Neural crest cell (in vitro differentiated cells): Measurements from ENCODE around the gene SLC28A3. TPM values are rescaled to one million over a fixed set of nuclear protein-coding genes. Genes with fewer than 3 reads are reported as not detected.

Experiments
- DNase-seq: peaks from one replicate; pipeline ENCODE4 v3.0.0; 2021; ENCODE audit warnings: low read depth, mixed read lengths, low spot score
- H3K27ac Mint-ChIP-seq: one replicate; pipeline ENCODE4 v1.8.0; 2021; ENCODE audit warnings: mild to moderate bottlenecking, mixed read lengths; ENCODE audit not compliant: unreplicated experiment
- H3K27me3 Mint-ChIP-seq: 2 replicates; pipeline ENCODE4 v1.8.0; 2021; ENCODE audit warnings: low read depth, mild to moderate bottlenecking, mixed read lengths
- H3K36me3 Mint-ChIP-seq: 2 replicates; pipeline ENCODE4 v1.8.0; 2021; ENCODE audit warnings: low read depth, mild to moderate bottlenecking, mixed read lengths
- H3K4me1 Mint-ChIP-seq: 2 replicates; pipeline ENCODE4 v1.8.0; 2021; ENCODE audit warnings: mixed read lengths
- H3K4me3 Mint-ChIP-seq: one replicate; pipeline ENCODE4 v1.8.0; 2021; ENCODE audit warnings: mild to moderate bottlenecking, mixed read lengths
- H3K9me3 Mint-ChIP-seq: 2 replicates; pipeline ENCODE4 v1.8.0; 2021; ENCODE audit warnings: mixed read lengths
- total RNA-seq: library from RNA; stranded (reverse); gene quantifications from 2 replicates; pipeline ENCODE4 v1.2.1, GENCODE V29; 2021
- TF ChIP-seq, protein P1 (sequence below): fragments of 200-600 bp; sonication (generic); conservative IDR thresholded peaks from 2 replicates; pipeline ENCODE4 v1.5.0; 2021; ENCODE audit warnings: antibody characterized with exemption, mild to moderate bottlenecking

SLC28A3 gene
- total RNA-seq, 1 donor from 2014 or later, result not detected

DNA sequence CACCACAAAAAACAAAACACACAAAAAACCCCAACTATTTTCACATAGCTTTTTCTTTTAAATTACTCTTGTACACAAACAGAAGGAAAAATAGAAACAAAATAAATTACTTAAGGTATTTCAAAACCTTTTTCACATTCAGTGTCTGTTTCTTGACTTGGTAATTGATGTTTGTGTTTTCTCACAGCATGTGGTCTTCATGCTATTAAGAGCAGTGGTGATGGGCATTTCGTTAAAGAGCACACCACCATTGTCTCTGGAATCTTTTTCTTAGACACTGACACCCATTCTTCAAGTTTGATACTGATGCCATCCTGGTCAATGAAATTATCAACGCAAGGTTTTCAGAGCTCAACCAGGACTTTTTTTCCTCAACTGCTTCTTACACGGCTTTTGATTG is 63.8 kb downstream of the SLC28A3 start:
- Mint-ChIP-seq H3K36me3 (no peaks in the 10 kb centered on the region), H3K4me3 (no peak overlapping the region), H3K4me1 (peaks cover 11% of the 10 kb centered on the region), H3K9me3 (no peaks in the 10 kb centered on the region), H3K27me3 (peaks cover 20% of the 10 kb centered on the region), H3K27ac (no peak overlapping the region)
- no peak for DNase-seq
- TF ChIP-seq, protein P1, sequence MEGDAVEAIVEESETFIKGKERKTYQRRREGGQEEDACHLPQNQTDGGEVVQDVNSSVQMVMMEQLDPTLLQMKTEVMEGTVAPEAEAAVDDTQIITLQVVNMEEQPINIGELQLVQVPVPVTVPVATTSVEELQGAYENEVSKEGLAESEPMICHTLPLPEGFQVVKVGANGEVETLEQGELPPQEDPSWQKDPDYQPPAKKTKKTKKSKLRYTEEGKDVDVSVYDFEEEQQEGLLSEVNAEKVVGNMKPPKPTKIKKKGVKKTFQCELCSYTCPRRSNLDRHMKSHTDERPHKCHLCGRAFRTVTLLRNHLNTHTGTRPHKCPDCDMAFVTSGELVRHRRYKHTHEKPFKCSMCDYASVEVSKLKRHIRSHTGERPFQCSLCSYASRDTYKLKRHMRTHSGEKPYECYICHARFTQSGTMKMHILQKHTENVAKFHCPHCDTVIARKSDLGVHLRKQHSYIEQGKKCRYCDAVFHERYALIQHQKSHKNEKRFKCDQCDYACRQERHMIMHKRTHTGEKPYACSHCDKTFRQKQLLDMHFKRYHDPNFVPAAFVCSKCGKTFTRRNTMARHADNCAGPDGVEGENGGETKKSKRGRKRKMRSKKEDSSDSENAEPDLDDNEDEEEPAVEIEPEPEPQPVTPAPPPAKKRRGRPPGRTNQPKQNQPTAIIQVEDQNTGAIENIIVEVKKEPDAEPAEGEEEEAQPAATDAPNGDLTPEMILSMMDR, result no peak

DNA sequence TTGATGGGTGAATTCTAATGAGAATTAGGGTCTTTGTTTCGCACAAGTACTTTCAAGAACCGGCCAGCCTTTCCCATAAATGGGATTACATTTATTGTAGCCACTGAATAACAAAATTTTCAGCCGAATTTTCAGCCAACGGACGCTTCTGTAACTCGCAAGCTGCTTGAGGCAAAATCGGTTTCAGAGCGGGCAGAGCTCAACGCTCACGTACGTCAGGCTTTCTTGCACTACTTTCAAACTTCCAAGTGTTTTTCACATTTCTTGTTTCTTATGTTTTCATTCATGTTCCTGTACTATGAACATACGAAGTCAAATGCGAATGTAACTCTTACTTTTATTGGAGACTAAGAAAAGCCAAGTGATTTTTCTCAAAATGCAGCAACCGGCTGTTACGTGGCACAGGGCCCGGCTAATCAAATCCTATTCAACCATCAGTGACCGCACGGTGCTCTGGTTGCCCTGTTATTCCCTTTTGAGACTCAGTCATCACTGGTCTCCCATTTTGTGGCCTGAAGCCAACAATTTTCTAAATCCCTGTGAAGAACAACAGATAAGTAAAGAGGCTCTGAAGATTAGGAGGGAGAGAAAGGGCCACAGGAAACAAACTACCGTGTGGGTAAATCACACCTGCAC is 68.5 kb downstream of the SLC28A3 start:
- no peak for DNase-seq
- Mint-ChIP-seq H3K4me3 (peak overlapping the region; percentile 63), H3K4me1 (peaks cover 13% of the 10 kb centered on the region), H3K27me3 (peaks cover 37% of the 10 kb centered on the region), H3K9me3 (no peaks in the 10 kb centered on the region), H3K27ac (no peak overlapping the region), H3K36me3 (no peaks in the 10 kb centered on the region)
- TF ChIP-seq, protein P1, result no peak

DNA sequence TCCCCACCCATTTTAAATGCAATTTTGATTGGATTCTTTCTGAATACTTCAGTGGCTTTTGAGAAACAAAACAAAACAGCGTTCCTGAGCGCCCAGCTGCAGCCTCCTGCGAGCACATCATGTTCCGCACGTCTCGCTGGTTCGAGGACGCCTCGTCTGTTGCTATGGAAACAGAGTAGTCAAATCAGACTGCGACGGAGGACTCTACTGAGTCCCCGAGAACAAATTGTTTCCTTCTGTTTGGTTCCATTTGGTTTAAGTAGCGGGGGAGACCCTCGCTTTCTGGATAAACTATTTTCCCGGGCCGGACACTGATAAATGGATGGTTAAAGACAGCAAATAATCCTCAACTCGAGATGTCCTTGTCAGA is 69.0 kb downstream of the SLC28A3 start:
- peaks cover 40% of the 10 kb centered on the region for H3K27me3 Mint-ChIP-seq
- DNase-seq, result peak; percentile 37

DNA sequence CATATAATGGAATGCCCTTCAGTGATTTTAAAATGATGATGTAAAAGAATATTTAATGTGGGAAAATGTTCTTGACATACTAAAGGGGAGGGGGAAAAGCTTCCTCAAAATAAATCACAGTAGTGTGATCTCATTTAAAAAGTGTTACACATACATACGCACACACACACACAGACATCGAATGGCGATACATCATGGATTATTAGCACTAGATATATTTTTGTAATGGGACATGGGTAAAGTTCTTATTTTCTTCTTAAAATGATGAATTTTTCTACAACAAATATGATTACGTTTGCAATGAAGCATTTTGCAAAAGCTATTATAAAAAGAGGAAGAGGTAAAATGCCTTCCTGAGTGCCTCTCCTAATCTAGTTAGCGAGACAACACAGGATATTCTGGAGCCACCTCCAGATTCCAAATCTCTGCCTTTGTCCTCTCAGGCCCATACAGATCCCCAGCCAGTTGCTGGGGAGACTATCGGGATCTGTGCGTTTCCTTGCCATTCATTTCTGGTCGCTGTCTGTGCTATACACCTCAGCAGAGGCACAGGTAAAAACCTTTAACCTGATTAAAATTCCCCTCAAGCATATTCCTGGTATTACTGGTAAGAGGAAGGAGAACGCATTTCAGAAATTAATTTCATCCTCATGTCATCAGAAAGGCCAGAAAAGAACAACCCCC is 69.6 kb downstream of the SLC28A3 start:
- H3K27ac Mint-ChIP-seq, result no peak overlapping the region
- TF ChIP-seq, protein P1, result no peak
- H3K36me3 Mint-ChIP-seq, result no peaks in the 10 kb centered on the region

More for the DNA sequence above, 69.0 kb downstream of the SLC28A3 start:
- Mint-ChIP-seq H3K36me3 (no peaks in the 10 kb centered on the region), H3K27ac (no peak overlapping the region), H3K9me3 (no peaks in the 10 kb centered on the region), H3K4me3 (peak overlapping the region; percentile 63), H3K4me1 (peaks cover 9% of the 10 kb centered on the region)
- TF ChIP-seq, protein P1, result no peak

DNA sequence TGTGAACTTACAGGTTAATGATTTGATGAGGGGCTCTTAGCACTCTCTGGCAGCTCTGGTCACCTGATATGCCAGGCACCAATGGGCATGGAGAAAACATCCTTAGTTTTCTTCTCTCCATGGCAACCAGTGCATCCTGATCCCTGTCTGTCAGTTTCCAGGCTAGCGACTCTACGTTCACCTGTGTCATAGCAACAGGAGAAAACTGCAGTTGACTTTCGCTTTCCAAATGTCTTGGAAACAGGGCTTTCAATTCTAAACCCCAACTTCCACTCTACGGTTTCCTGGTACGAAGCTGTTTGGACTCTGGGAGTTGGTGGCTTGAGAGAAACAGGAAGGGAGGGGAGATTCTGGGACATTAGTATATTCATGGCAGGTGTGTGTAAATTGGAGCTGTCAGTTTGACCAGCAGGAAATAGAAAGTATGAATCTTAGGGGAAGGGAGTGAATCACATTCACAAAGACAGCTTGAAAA is 74.4 kb downstream of the SLC28A3 start:
- Mint-ChIP-seq H3K27me3 (peaks cover 42% of the 10 kb centered on the region), H3K36me3 (no peaks in the 10 kb centered on the region), H3K4me3 (no peak overlapping the region)

More for the DNA sequence above, 69.6 kb downstream of the SLC28A3 start:
- peaks cover 42% of the 10 kb centered on the region for H3K27me3 Mint-ChIP-seq
- peak overlapping the region; percentile 63 for H3K4me3 Mint-ChIP-seq
- no peak for DNase-seq
- peaks cover 9% of the 10 kb centered on the region for H3K4me1 Mint-ChIP-seq
- no peaks in the 10 kb centered on the region for H3K9me3 Mint-ChIP-seq

More for the DNA sequence above, 74.4 kb downstream of the SLC28A3 start:
- TF ChIP-seq, protein P1, result no peak
- Mint-ChIP-seq H3K4me1 (peaks cover 3% of the 10 kb centered on the region), H3K9me3 (no peaks in the 10 kb centered on the region), H3K27ac (no peak overlapping the region)
- no peak for DNase-seq
